Parathyroid adenoma (tissue), 2 donors: ENCODE measurements around the gene SRC.

ENCODE experiments used
- H2AFZ ChIP-seq: fragments of 300-600 bp; sonication (generic); one replicate; pipeline ENCODE4 v1.7.0; 2017; ENCODE audit warnings: antibody characterized with exemption, mild to moderate bottlenecking
- H3K27ac ChIP-seq: fragments of 300-600 bp; sonication (generic); one replicate; pipeline ENCODE4 v1.7.0; 2017
- H3K27me3 ChIP-seq: fragments of 300-600 bp; sonication (generic); one replicate; pipeline ENCODE4 v1.7.0; 2017; ENCODE audit warnings: low read length; ENCODE audit not compliant: control insufficient read depth, insufficient read depth
- H3K36me3 ChIP-seq: fragments of 300-600 bp; sonication (generic); one replicate; pipeline ENCODE4 v1.7.0; 2017; ENCODE audit warnings: low read length; ENCODE audit not compliant: control insufficient read depth, insufficient read depth
- H3K4me1 ChIP-seq: fragments of 300-600 bp; sonication (generic); one replicate; pipeline ENCODE4 v1.7.0; 2017; ENCODE audit warnings: control low read depth
- H3K4me2 ChIP-seq: fragments of 300-600 bp; sonication (generic); one replicate; pipeline ENCODE4 v1.7.0; 2017; ENCODE audit warnings: low read length
- H3K4me3 ChIP-seq: fragments of 300-600 bp; sonication (generic); one replicate; pipeline ENCODE4 v1.7.0; 2017; ENCODE audit warnings: low read depth, low read length
- H3K79me2 ChIP-seq: fragments of 300-600 bp; sonication (generic); one replicate; pipeline ENCODE4 v1.7.0; 2017; ENCODE audit warnings: control low read depth
- H3K9ac ChIP-seq: fragments of 300-600 bp; sonication (generic); one replicate; pipeline ENCODE4 v1.7.0; 2017; ENCODE audit warnings: mild to moderate bottlenecking
- H3K9me3 ChIP-seq: fragments of 300-600 bp; sonication (generic); one replicate; pipeline ENCODE4 v1.7.0; 2017; ENCODE audit warnings: low read length; ENCODE audit not compliant: control insufficient read depth
- TF ChIP-seq, protein P1 (sequence below): fragments of 300-600 bp; sonication (generic); IDR thresholded peaks from one replicate; pipeline ENCODE4 v1.7.0; 2017; ENCODE audit warnings: antibody characterized with exemption, mild to moderate bottlenecking
- donor health status: primary hyperparathyroidism.

Gene SRC

DNA sequence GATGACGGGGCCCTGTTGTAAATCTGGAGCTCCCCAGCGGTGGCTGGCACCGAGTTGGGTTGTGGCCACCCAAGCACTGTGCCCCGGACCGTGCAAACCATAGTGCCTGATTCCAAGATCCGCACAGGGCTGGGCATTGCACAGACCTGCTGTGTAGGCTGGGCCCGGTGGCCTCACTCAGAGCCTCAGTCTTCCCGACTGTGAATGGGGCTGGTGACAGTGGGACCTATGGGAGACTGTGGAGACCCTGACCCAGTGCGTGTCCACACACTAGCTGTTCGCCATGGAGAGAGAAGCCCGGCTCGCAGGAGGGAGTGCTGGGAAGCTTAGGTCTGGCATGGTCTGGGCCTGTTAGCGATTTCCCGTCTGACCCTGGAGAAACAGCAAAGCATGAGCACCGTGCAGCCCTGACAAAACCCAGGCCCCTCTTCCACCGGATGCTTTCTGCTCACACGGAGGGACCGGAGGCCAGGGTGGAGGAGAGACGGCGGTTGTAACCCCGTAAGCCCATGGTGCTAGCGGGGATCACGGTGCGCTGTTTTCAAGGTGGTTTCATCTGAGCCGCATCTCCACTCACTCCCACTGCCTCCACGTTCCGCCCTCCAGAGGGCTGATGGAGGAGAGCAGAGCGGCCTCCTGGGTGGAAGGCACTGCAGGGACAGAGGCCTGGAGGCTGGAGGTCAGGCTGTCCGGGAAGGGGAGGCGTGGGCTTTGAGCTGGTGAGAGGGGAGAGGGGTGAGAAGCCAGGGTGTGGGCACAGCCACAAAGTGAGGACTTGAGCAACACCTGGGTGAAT is 52.2 kb downstream of the SRC start:
- no peaks in the 10 kb centered on the region for H3K4me1 ChIP-seq
- no peaks in the 10 kb centered on the region for H3K79me2 ChIP-seq
- TF ChIP-seq, protein P1, sequence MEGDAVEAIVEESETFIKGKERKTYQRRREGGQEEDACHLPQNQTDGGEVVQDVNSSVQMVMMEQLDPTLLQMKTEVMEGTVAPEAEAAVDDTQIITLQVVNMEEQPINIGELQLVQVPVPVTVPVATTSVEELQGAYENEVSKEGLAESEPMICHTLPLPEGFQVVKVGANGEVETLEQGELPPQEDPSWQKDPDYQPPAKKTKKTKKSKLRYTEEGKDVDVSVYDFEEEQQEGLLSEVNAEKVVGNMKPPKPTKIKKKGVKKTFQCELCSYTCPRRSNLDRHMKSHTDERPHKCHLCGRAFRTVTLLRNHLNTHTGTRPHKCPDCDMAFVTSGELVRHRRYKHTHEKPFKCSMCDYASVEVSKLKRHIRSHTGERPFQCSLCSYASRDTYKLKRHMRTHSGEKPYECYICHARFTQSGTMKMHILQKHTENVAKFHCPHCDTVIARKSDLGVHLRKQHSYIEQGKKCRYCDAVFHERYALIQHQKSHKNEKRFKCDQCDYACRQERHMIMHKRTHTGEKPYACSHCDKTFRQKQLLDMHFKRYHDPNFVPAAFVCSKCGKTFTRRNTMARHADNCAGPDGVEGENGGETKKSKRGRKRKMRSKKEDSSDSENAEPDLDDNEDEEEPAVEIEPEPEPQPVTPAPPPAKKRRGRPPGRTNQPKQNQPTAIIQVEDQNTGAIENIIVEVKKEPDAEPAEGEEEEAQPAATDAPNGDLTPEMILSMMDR, result no peak
- no peaks in the 10 kb centered on the region for H3K36me3 ChIP-seq
- H3K4me3 ChIP-seq, result no peak overlapping the region
- no peak overlapping the region for H3K27ac ChIP-seq
- H3K9ac ChIP-seq, result no peak overlapping the region
- H2AFZ ChIP-seq, result no peak overlapping the region
- H3K27me3 ChIP-seq, result no peaks in the 10 kb centered on the region
- no peak overlapping the region for H3K4me2 ChIP-seq
- no peaks in the 10 kb centered on the region for H3K9me3 ChIP-seq

DNA sequence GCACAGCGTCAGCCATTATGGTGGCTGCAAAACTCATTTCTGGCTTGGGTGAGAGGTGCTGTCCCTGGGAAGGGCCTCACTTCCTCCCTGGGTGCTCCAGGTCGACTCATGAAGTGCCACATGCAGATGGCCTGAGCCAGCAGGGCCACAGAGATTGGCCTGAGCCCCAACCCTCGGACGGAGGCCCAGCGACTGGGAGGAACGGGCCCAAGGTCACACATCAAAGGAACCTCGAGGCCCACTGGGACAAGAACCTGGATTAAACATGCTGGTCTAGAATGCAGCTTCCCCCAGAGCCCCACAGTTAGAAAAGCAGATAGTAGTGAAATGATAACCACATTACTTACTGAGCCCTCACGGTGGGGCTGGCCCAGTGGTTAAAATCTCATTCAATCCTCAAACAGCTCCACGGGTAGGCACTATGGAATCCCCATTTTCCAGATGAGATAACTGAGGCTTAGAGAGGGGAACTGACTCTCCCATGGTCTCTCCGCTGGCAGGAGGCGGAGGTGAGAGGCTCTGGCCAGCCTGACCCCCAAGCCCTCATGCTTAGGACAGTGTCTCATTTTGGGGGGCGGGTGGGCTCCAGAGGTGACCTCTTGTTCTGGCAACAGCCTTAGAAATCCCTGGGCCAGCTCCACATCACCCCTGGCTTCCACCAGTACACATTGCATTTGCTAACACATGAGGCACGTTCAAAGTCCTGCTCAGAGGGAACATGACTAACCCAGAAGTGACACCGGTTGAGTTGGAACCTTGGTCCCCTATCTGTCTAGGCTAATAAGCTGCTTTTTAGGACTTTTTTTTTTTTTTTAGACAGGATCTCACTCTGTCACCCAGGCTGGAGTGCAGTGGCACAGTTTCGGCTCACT is 53.0 kb downstream of the SRC start:
- H2AFZ ChIP-seq, result no peak overlapping the region
- no peaks in the 10 kb centered on the region for H3K9me3 ChIP-seq
- no peak overlapping the region for H3K27ac ChIP-seq
- no peaks in the 10 kb centered on the region for H3K4me1 ChIP-seq
- TF ChIP-seq, protein P1, result no peak
- H3K4me3 ChIP-seq, result no peak overlapping the region
- H3K27me3 ChIP-seq, result no peaks in the 10 kb centered on the region
- no peaks in the 10 kb centered on the region for H3K79me2 ChIP-seq
- no peaks in the 10 kb centered on the region for H3K36me3 ChIP-seq
- no peak overlapping the region for H3K4me2 ChIP-seq
- no peak overlapping the region for H3K9ac ChIP-seq

DNA sequence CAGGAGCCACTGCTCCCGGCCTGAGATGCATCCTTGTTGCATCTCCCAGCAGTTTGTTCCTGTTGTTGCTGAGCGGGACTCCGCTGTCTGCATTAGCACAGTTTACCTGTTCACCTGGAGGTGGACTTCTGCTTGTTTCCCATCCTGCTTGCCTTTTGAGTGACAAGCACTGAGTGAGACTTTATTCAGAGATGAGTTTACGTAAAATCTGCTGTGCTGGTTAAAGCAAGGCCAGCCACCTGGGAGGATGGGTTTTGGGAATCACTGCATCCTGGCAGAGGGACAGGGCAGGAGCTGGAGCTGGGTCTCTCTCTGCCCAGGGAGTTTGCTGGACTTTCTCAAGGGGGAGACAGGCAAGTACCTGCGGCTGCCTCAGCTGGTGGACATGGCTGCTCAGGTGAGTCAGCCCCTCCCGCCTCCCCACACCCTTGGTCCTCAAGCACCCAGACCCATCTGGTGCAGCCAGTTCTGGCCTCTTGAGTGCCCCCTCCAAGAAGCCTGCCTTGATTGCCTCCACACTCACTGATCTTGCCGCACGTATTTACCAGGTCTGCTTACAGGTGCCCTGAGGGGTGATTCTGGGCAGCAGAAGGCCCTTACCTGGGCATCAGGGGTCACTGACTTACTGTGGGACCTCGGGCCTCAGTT is 55.5 kb downstream of the SRC start:
- TF ChIP-seq, protein P1, result no peak
- Histone ChIP-seq H3K27me3 (no peaks in the 10 kb centered on the region), H3K4me1 (no peaks in the 10 kb centered on the region), H2AFZ (no peak overlapping the region), H3K4me3 (no peak overlapping the region), H3K4me2 (no peak overlapping the region), H3K79me2 (no peaks in the 10 kb centered on the region), H3K36me3 (no peaks in the 10 kb centered on the region), H3K9ac (no peak overlapping the region), H3K27ac (no peak overlapping the region), H3K9me3 (no peaks in the 10 kb centered on the region)

DNA sequence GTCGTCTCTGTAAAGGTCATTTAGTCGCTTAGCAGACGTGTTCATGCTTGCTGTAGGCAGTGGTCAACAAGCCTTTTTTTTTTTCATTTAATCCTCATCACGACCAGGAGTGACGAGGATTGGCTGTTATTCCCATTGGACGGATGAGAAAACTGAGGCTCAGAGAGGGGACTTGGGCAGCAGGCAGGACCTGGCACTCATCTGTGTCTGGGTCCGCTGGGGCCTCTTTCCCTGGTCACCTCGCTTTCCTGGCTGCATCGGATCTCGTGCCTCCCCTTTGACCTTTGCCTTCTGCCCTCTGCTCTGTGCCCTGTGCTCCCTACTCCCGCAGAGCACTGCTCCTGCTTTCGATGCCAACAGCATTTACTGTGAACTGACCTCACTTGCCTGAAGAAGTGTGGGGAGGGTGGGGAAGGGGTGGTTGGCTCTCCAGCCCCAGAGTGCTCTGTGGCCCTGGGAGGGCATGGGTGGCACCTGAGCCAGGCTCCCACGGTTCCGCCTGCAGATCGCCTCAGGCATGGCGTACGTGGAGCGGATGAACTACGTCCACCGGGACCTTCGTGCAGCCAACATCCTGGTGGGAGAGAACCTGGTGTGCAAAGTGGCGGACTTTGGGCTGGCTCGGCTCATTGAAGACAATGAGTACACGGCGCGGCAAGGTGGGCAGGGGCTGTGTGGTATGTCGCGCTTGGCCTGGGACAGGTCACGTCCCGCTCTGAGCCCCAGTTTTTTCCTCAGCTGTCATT is 56.2 kb downstream of the SRC start:
- no peaks in the 10 kb centered on the region for H3K9me3 ChIP-seq
- no peak overlapping the region for H2AFZ ChIP-seq
- H3K27me3 ChIP-seq, result no peaks in the 10 kb centered on the region
- TF ChIP-seq, protein P1, result no peak
- H3K9ac ChIP-seq, result no peak overlapping the region
- no peak overlapping the region for H3K4me2 ChIP-seq
- no peaks in the 10 kb centered on the region for H3K36me3 ChIP-seq
- H3K4me3 ChIP-seq, result no peak overlapping the region
- H3K27ac ChIP-seq, result no peak overlapping the region
- no peaks in the 10 kb centered on the region for H3K4me1 ChIP-seq
- H3K79me2 ChIP-seq, result no peaks in the 10 kb centered on the region
